MCF 10A (cell line): ENCODE results near the gene BEND7. TPM values are rescaled to one million over a fixed set of nuclear protein-coding genes. Genes with fewer than 3 reads are reported as not detected.
A peak's percentile ranks its signal among the peaks of the same experiment; 100 is the strongest.

ENCODE experiments used
- Bru-seq: library from RNA; stranded (reverse); fragments of 400-500 nt; gene quantifications from one replicate; lab custom pipeline; 2021; lab: Mats Ljungman, UMichigan
- BruChase-seq, 2 experiments: library from RNA; stranded (reverse); fragments of 400-500 nt; gene quantifications; one replicate each; lab custom pipeline; 2021; lab: Mats Ljungman, UMichigan
- BruUV-seq: library from RNA; stranded (reverse); fragments of 400-500 nt; replicated peaks from 2 replicates; lab custom pipeline; 2021; lab: Mats Ljungman, UMichigan
- CTCF ChIA-PET: fragments of 300-600 bp; sonication (Branson Sonifier 250); formaldehyde crosslinking; extraction: SDS; loops from one replicate; lab custom pipeline; 2021; ENCODE audit warnings: antibody characterized with exemption, inconsistent platforms; lab: Yijun Ruan, JAX
- POLR2A ChIA-PET: fragments of 300-600, 350-650 bp; sonication (Branson Sonifier 250); formaldehyde crosslinking; extraction: SDS; loops from one replicate; lab custom pipeline; 2020; ENCODE audit warnings: antibody characterized with exemption, inconsistent platforms; lab: Yijun Ruan, JAX
- DNase-seq: peaks from one replicate; pipeline ENCODE4 v3.0.0-alpha.2; 2018; ENCODE audit not compliant: unreplicated experiment
- H3K27ac Mint-ChIP-seq: one replicate; pipeline ENCODE4 v1.8.0; 2022; ENCODE audit warnings: mild to moderate bottlenecking, low read depth, mixed read lengths; ENCODE audit not compliant: unreplicated experiment
- H3K27me3 Mint-ChIP-seq: one replicate; pipeline ENCODE4 v1.8.0; 2022; ENCODE audit warnings: mixed read lengths; ENCODE audit not compliant: insufficient read depth, unreplicated experiment
- H3K36me3 Mint-ChIP-seq: one replicate; pipeline ENCODE4 v1.8.0; 2022; ENCODE audit warnings: mild to moderate bottlenecking, moderate library complexity, mixed read lengths; ENCODE audit not compliant: insufficient read depth, unreplicated experiment
- H3K4me1 Mint-ChIP-seq: one replicate; pipeline ENCODE4 v1.8.0; 2022; ENCODE audit warnings: mixed read lengths; ENCODE audit not compliant: insufficient read depth, unreplicated experiment
- H3K4me3 Mint-ChIP-seq: one replicate; pipeline ENCODE4 v1.8.0; 2022; ENCODE audit warnings: mild to moderate bottlenecking, moderate library complexity, mixed read lengths; ENCODE audit not compliant: unreplicated experiment
- H3K9me3 Mint-ChIP-seq: one replicate; pipeline ENCODE4 v1.8.0; 2022; ENCODE audit warnings: mixed read lengths; ENCODE audit not compliant: unreplicated experiment
- intact Hi-C: fragments of 100-400 bp; cut with micrococcal nuclease; formaldehyde crosslinking; loops from 2 replicates; pipeline ENCODE4 v1.14.1; 2022
- long read RNA-seq: library from polyadenylated mRNA; stranded (forward); transcript quantifications from one replicate; pipeline ENCODE4 v2.0.0, GENCODE V29; 2022
- total RNA-seq: library from RNA; stranded (reverse); gene quantifications from 2 replicates; pipeline ENCODE4 v1.2.3, GENCODE V29; 2022
- TF ChIP-seq, protein P1 (sequence below): fragments of 200-600 bp; IDR thresholded peaks from one replicate; pipeline ENCODE4 v1.8.0; 2022; ENCODE audit warnings: antibody characterized with exemption, mild to moderate bottlenecking; ENCODE audit not compliant: unreplicated experiment

Gene BEND7, protein sequence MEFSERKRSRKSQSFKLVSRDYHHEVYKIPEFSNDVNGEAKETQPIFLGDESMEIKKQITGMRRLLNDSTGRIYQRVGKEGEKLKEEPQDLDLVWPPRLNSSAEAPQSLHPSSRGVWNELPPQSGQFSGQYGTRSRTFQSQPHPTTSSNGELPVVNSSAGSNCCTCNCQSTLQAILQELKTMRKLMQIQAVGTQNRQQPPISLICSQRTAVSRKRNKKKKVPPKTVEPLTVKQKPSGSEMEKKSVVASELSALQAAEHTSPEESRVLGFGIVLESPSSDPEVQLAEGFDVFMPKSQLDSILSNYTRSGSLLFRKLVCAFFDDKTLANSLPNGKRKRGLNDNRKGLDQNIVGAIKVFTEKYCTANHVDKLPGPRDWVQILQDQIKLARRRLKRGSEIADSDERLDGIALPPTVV
- total RNA-seq, result 12.4 and 17.2 TPM in 2 replicates
- Bru-seq, nascent RNA, result percentile 57 among the genes with signal in this experiment
- BruChase-seq, experiment 1, labeled RNA remaining after a 6-hour chase, result percentile 55 among the genes with signal in this experiment
- percentile 58 among the genes with signal in this experiment for BruChase-seq, experiment 2, labeled RNA remaining after a 2-hour chase
- long read RNA-seq, partial matches to known transcripts, result 1 of 11 reads
- long read RNA-seq, other reads (novel, unspliced or antisense), result 10 of 11 reads

DNA sequence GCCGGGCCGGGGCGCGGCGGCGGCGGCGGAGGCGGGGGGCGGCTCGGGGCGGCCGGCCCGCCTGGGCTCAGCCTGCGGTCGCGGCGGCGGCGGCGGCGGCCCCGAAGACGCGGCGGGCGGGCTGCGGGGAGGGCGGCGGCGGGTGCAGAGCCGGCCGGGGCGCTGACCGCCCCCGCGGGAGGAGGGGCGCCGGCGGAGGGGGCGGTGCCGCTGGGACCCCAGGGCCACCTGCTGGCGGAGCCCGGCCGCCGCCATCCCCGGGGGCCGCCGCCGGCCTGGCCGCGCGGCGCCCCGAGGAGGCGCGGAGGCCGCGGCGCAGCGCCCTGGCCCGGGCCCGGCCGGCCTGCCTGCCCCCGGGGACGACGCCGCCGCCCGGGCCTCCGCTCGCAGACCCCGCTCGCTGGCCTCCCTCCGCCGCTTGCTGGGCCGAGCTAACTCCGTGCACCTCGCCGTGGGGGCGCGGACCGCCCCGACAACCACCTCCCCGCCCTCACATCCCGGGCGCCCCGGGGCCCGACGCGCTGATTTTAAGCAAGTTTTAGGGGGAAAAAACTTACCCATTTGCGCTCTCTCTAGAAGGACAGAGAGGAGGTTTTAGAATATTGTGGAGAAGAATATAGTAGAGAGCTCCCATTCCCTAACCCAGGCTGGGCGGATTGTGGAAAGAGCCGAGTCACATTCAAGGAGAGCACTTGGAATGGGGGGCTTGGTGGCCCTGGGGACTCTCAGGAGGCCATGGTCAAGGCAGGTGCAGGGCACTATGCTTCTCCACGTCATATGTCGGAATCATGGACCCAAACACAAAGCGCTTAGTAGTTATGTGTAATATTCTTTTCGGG lies at the start of gene BEND7:
BEND7 (minus strand) TSS at position 140 of the 839 bp plus-strand sequence. CDS start 481 bp downstream, outside the sequence.
- H3K9me3 Mint-ChIP-seq, result no peaks in the 10 kb centered on the region
- no peaks in the 10 kb centered on the region for H3K36me3 Mint-ChIP-seq
- H3K27ac Mint-ChIP-seq, result peak within 1 kb of the TSS; percentile 40
- peak within 1 kb of the TSS; percentile 69 for H3K4me3 Mint-ChIP-seq
- ChIA-PET POLR2A (interaction anchor here (2.3 kb wide), 1 partner anchor 57 kb away, joined by 17 read pairs; the partner anchor contains the start of gene PRPF18), CTCF (interaction anchor here (0.6 to 1.2 kb wide), 5 partner anchors 62 to 247 kb away, joined by 3 to 5 read pairs (median 3); no protein-coding TSS in a partner anchor)
- H3K4me1 Mint-ChIP-seq, result peaks cover 21% of the 10 kb centered on the region
- intact Hi-C loops, result loop anchor here (5.0 kb wide), 1 partner anchor 58 kb away; the partner anchor contains the start of gene PRPF18
- H3K27me3 Mint-ChIP-seq, result no peaks in the 10 kb centered on the region
- BruUV-seq, result no TSS peak
- TF ChIP-seq, protein P1, sequence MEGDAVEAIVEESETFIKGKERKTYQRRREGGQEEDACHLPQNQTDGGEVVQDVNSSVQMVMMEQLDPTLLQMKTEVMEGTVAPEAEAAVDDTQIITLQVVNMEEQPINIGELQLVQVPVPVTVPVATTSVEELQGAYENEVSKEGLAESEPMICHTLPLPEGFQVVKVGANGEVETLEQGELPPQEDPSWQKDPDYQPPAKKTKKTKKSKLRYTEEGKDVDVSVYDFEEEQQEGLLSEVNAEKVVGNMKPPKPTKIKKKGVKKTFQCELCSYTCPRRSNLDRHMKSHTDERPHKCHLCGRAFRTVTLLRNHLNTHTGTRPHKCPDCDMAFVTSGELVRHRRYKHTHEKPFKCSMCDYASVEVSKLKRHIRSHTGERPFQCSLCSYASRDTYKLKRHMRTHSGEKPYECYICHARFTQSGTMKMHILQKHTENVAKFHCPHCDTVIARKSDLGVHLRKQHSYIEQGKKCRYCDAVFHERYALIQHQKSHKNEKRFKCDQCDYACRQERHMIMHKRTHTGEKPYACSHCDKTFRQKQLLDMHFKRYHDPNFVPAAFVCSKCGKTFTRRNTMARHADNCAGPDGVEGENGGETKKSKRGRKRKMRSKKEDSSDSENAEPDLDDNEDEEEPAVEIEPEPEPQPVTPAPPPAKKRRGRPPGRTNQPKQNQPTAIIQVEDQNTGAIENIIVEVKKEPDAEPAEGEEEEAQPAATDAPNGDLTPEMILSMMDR, result no peak
- DNase-seq, result no peak

DNA sequence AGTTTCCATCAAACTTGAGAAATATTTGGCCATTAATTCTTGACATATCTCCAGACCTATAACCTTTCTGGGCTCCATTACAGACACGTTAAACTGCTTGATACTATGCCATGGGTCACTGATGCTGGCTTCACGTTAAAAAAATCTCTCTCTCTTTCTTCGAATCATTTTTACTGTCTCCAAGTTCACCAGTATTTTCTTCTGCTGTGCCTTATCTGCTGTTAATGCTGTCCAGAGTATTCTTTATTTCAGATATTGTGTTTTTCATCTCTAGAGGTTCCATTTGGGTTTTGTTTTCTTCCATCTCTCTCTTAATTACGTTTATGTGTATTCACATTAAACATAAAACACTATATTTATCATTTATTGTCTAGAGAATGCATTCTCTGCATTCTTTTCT lies 45.1 kb upstream of the BEND7 start:
- no peak for DNase-seq
- TF ChIP-seq, protein P1, result no peak
- intact Hi-C loops, result no loop called here
- CTCF ChIA-PET, result interaction anchor here (1.0 to 1.5 kb wide), 2 partner anchors 13 to 189 kb away, joined by 3 read pairs; partner anchors contain the start of gene PRPF18
- POLR2A ChIA-PET, result no interaction called here
- no peaks in the 10 kb centered on the region for H3K36me3 Mint-ChIP-seq
- H3K4me3 Mint-ChIP-seq, result no peak overlapping the region
- no TSS peak for BruUV-seq
- H3K9me3 Mint-ChIP-seq, result no peaks in the 10 kb centered on the region
- peaks cover 5% of the 10 kb centered on the region for H3K4me1 Mint-ChIP-seq
- peaks cover 27% of the 10 kb centered on the region for H3K27me3 Mint-ChIP-seq
- no peak overlapping the region for H3K27ac Mint-ChIP-seq

DNA sequence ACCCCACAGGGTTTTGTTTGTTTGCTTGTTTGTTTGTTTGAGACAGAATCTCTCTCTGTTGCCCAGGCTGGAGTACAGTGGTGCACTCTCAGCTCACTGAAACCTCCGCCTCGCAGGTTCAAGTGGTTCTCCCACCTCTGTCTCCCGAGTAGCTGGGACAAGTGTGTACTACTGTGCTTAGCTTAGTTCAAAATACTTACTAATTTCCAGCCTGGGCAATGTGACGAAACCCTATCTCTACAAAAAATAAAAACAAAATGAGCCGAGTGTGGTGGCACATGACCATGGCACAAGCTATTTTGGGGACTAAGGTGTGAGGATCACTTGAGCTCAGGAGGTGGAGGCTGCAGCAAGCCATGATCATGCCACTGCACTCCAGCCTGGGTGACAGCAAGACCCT lies 42.7 kb upstream of the BEND7 start:
- no peaks in the 10 kb centered on the region for H3K36me3 Mint-ChIP-seq
- H3K4me1 Mint-ChIP-seq, result peaks cover 12% of the 10 kb centered on the region
- intact Hi-C loops, result no loop called here
- ChIA-PET POLR2A (no interaction called here), CTCF (no interaction called here)
- H3K27me3 Mint-ChIP-seq, result peaks cover 13% of the 10 kb centered on the region
- BruUV-seq, result no TSS peak
- H3K27ac Mint-ChIP-seq, result no peak overlapping the region
- no peaks in the 10 kb centered on the region for H3K9me3 Mint-ChIP-seq
- no peak for DNase-seq
- H3K4me3 Mint-ChIP-seq, result no peak overlapping the region
- TF ChIP-seq, protein P1, result no peak
